OCI-LY7 (cell line): ENCODE data around the gene ANAPC10. TPM values are rescaled to one million over a fixed set of nuclear protein-coding genes. Genes with fewer than 3 reads are reported as not detected.
"Not testable (repeated sequence)": the region's sequence is repeated elsewhere in the genome, so short reads cannot be mapped to it uniquely, and the experiment has no call there.

ENCODE experiments used
- Bru-seq: library from RNA; stranded (reverse); fragments of 400-500 nt; gene quantifications from one replicate; lab custom pipeline; 2021; lab: Mats Ljungman, UMichigan
- BruChase-seq, 2 experiments: library from RNA; stranded (reverse); fragments of 400-500 nt; gene quantifications; one replicate each; lab custom pipeline; 2021; lab: Mats Ljungman, UMichigan
- BruUV-seq: library from RNA; stranded (reverse); fragments of 400-500 nt; replicated peaks from 2 replicates; lab custom pipeline; 2021; lab: Mats Ljungman, UMichigan
- CTCF ChIA-PET: fragments of 300-600 bp; sonication (Branson Sonifier 250); formaldehyde crosslinking; loops from one replicate; lab custom pipeline; 2022; ENCODE audit warnings: antibody characterized with exemption; ENCODE audit not compliant: unreplicated experiment; lab: Charles Lee
- POLR2A ChIA-PET: fragments of 300-600 bp; sonication (Branson Sonifier 250); formaldehyde crosslinking; loops from one replicate; lab custom pipeline; 2022; ENCODE audit warnings: antibody characterized with exemption; lab: Charles Lee
- DNase-seq: peaks from one replicate; pipeline ENCODE4 v3.0.0-alpha.2; 2015; ENCODE audit warnings: low spot score
- H2AFZ ChIP-seq: fragments of 200-600 bp; sonication (generic), shearing (Covaris generic); 2 replicates; pipeline ENCODE4 v1.6.1; 2014; ENCODE audit warnings: mild to moderate bottlenecking, antibody characterized with exemption, low read length, moderate library complexity
- H3K27ac ChIP-seq: fragments of 200-600 bp; sonication (generic); 2 replicates; pipeline ENCODE4 v1.5.1; 2014; ENCODE audit warnings: mixed run types, low read depth, mild to moderate bottlenecking, moderate library complexity, low read length, inconsistent platforms; ENCODE audit not compliant: poor library complexity, severe bottlenecking
- H3K36me3 ChIP-seq: fragments of 200-600 bp; sonication (generic); 2 replicates; pipeline ENCODE4 v1.6.1; 2014; ENCODE audit warnings: mild to moderate bottlenecking, antibody characterized with exemption, low read length, moderate library complexity, mixed read lengths; ENCODE audit not compliant: insufficient read depth
- H3K4me1 ChIP-seq: fragments of 200-600 bp; sonication (generic); 2 replicates; pipeline ENCODE4 v1.5.1; 2014; ENCODE audit warnings: mild to moderate bottlenecking, low read length; ENCODE audit not compliant: insufficient read depth, poor library complexity, severe bottlenecking
- H3K4me2 ChIP-seq: fragments of 200-600 bp; sonication (generic); 2 replicates; pipeline ENCODE4 v1.6.1; 2014; ENCODE audit warnings: mild to moderate bottlenecking, low read length
- H3K4me3 ChIP-seq: fragments of 200-600 bp; sonication (generic); 2 replicates; pipeline ENCODE4 v1.5.1; 2014; ENCODE audit warnings: mild to moderate bottlenecking, low read depth, low read length; ENCODE audit not compliant: poor library complexity, severe bottlenecking
- H3K79me2 ChIP-seq: fragments of 200-600 bp; sonication (generic); 2 replicates; pipeline ENCODE4 v1.6.1; 2016; ENCODE audit warnings: low read depth, mild to moderate bottlenecking, low read length, moderate library complexity, mixed read lengths; ENCODE audit not compliant: insufficient read depth
- H3K9me2 ChIP-seq: fragments of 200-600 bp; sonication (generic); 2 replicates; pipeline ENCODE4 v1.6.1; 2016; ENCODE audit warnings: mild to moderate bottlenecking, low read length, mixed read lengths; ENCODE audit not compliant: insufficient read depth
- H3K9me3 ChIP-seq: fragments of 200-600 bp; sonication (generic); 2 replicates; pipeline ENCODE4 v1.6.1; 2014; ENCODE audit warnings: mild to moderate bottlenecking, mixed run types, low read length, mixed read lengths
- H4K20me1 ChIP-seq: fragments of 200-600 bp; sonication (generic); 2 replicates; pipeline ENCODE4 v1.6.1; 2014; ENCODE audit warnings: mild to moderate bottlenecking, antibody characterized with exemption, low read length, moderate library complexity, mixed read lengths; ENCODE audit not compliant: insufficient read depth
- EZH2phosphoT487 ChIP-seq: fragments of 200-600 bp; sonication (generic); IDR thresholded peaks from 2 replicates; pipeline ENCODE4 v1.6.1; 2018; ENCODE audit warnings: low read depth, borderline replicate concordance, mild to moderate bottlenecking, mixed run types, antibody characterized with exemption, low read length, moderate library complexity, mixed read lengths
- intact Hi-C: fragments of 100-400 bp; cut with micrococcal nuclease; formaldehyde crosslinking; loops from one replicate; pipeline ENCODE4 v1.10.0; 2022; ENCODE audit not compliant: unreplicated experiment
- long read RNA-seq: library from polyadenylated mRNA; stranded (forward); transcript quantifications from one replicate; pipeline ENCODE4 v2.0.0, GENCODE V29; 2022
- total RNA-seq, 2 experiments: library from RNA; depleted of rRNA in 1 of 2; stranded (reverse); fragments of >200 nt in 1 of 2; shearing (Covaris generic) in 1 of 2; gene quantifications; 2 replicates each; pipeline ENCODE4 v1.2.3, GENCODE V29; 2014 to 2022
- TF ChIP-seq, protein P1 (sequence below): fragments of 200-600 bp; sonication (generic); conservative IDR thresholded peaks from 2 replicates; pipeline ENCODE4 v1.5.1; 2014; ENCODE audit warnings: mild to moderate bottlenecking, antibody characterized with exemption, low read length, moderate library complexity, mixed read lengths

The ANAPC10 gene, protein sequence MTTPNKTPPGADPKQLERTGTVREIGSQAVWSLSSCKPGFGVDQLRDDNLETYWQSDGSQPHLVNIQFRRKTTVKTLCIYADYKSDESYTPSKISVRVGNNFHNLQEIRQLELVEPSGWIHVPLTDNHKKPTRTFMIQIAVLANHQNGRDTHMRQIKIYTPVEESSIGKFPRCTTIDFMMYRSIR
- total RNA-seq (2014; rRNA removed; shearing (Covaris generic)) (34.1 and 46.1 TPM in 2 replicates), total RNA-seq (2022) (31.6 and 39.2 TPM in 2 replicates), Bru-seq, nascent RNA (percentile 82 among the genes with signal in this experiment), BruChase-seq, experiment 1, labeled RNA remaining after a 6-hour chase (percentile 79 among the genes with signal in this experiment), BruChase-seq, experiment 2, labeled RNA remaining after a 2-hour chase (percentile 92 among the genes with signal in this experiment)
- long read RNA-seq, transcript ANAPC10-201 (5 exons, 868 nt): minor isoform, 8 of 45 reads
- long read RNA-seq, transcript ANAPC10-209 (5 exons, 1,025 nt): major isoform, 15 of 45 reads
- long read RNA-seq, partial matches to known transcripts: 3 of 45 reads
- long read RNA-seq, other reads (novel, unspliced or antisense): 17 of 45 reads

DNA sequence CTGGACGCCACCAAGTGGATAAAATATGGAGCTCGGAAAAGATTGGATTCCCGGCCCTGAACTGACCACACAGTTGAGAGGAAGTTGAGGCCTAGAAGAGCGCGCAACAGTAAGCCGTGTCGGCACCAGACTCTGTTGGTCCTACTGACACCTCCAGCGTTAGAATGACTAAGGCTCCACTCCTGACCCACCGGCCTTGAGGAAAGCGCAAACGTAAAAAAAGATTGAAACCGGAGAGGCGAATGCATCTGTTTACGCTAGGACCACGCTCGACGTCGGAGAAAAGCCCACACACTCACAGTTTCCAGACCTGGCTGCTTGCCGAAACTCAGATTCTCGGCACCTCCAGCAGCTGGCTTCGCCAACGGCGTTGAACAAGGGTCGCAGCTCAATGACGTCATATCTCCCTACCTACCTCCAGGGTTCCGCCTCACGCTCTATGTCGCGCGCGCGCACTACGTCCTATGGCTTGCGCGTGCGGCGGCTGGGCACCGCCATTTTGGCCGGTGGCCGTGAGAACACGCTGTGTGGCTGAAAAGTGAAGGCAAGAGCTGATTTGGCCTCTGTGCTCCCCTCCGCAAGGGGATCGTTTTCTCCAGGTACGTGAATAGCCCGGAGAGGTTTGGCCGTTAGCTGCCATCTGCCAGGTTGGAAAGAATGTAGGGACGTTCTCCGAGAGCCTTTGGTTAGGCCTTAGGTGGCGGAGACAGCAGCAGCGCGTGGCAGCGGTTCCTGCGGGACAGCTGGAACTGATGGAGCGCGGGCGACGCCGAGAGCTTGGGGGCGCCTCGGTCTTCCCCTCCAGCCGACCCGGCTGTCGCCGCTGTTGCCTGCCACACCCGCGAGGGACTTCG lies at the start of gene ANAPC10, which contains the start of gene ABCE1:
Gene ANAPC10 (minus strand): TSS at position 376 of the 854 bp plus-strand sequence. CDS start 2,097 bp downstream, outside the sequence.
Gene ABCE1 (plus strand): TSS at position 491 of the 854 bp plus-strand sequence. CDS start 6,102 bp downstream, outside the sequence.
- ChIA-PET CTCF (interaction anchor here (0.6 to 0.9 kb wide), 4 partner anchors 25 to 1650 kb away, joined by 3 to 5 read pairs (median 4); no protein-coding TSS in a partner anchor), POLR2A (interaction anchor here (0.6 to 2.4 kb wide), 9 partner anchors 13 to 1585 kb away, joined by 3 to 11 read pairs (median 4); no protein-coding TSS in a partner anchor)
- H3K9me2 ChIP-seq: no peaks in the 10 kb centered on the region
- H3K36me3 ChIP-seq: peaks cover 61% of the 10 kb centered on the region
- TSS peak; percentile 84 for BruUV-seq
- TF ChIP-seq, protein P1, sequence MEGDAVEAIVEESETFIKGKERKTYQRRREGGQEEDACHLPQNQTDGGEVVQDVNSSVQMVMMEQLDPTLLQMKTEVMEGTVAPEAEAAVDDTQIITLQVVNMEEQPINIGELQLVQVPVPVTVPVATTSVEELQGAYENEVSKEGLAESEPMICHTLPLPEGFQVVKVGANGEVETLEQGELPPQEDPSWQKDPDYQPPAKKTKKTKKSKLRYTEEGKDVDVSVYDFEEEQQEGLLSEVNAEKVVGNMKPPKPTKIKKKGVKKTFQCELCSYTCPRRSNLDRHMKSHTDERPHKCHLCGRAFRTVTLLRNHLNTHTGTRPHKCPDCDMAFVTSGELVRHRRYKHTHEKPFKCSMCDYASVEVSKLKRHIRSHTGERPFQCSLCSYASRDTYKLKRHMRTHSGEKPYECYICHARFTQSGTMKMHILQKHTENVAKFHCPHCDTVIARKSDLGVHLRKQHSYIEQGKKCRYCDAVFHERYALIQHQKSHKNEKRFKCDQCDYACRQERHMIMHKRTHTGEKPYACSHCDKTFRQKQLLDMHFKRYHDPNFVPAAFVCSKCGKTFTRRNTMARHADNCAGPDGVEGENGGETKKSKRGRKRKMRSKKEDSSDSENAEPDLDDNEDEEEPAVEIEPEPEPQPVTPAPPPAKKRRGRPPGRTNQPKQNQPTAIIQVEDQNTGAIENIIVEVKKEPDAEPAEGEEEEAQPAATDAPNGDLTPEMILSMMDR: peak; percentile 50
- TF ChIP-seq EZH2phosphoT487: no peak
- intact Hi-C loops: loop anchor here (2.0 to 5.0 kb wide), 3 partner anchors 81 to 521 kb away; partner anchors contain the start of genes MMAA and SMAD1
- H3K4me3 ChIP-seq: peak within 1 kb of the TSS; percentile 79
- peak within 1 kb of the TSS; percentile 80 for H3K27ac ChIP-seq
- H3K4me2 ChIP-seq: peak within 1 kb of the TSS; percentile 92
- peak within 1 kb of the TSS; percentile 78 for H2AFZ ChIP-seq
- H4K20me1 ChIP-seq: peaks cover 36% of the 10 kb centered on the region; the same call in 1 of the 2 replicates
- peaks cover 9% of the 10 kb centered on the region; the same call in 1 of the 2 replicates for H3K9me3 ChIP-seq
- H3K79me2 ChIP-seq: peaks cover 96% of the 10 kb centered on the region
- peak; percentile 99 for DNase-seq
- peaks cover 52% of the 10 kb centered on the region for H3K4me1 ChIP-seq

DNA sequence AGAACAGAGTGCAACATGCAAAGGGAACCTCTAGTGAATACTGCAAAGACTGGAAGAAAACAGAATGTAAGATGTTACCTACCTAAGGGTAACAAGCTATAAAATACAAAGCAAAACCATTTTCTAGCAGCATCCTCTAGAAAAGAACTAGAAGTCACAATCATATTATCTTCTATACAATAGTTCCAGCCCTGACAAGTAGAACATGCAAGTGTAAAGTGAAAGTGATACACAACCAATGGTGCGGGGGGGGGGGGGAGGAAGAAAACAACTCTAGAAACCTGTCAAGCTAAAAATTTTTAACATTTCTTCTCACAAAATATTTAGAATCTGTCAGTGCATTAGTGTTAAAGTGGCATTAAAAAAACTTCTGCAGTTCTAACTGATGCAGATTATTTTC lies 38.2 kb upstream of the ANAPC10 start:
- POLR2A ChIA-PET, BruUV-seq, H3K4me3 ChIP-seq, DNase-seq, H4K20me1 ChIP-seq, H3K79me2 ChIP-seq, H3K9me3 ChIP-seq, H3K9me2 ChIP-seq, intact Hi-C loops, H3K27ac ChIP-seq, H3K4me1 ChIP-seq, CTCF ChIA-PET, H3K4me2 ChIP-seq, H2AFZ ChIP-seq: not testable (repeated sequence)
- H3K36me3 ChIP-seq: peaks cover 88% of the 10 kb centered on the region
